NCI-H1417 treated with DMSO at 0.1 percent for 48 hours (cell line): Measurements from ENCODE around the gene C3orf49.

Experiments
- DNase-seq: peaks from one replicate; lab custom pipeline; 2025; lab: John Stamatoyannopoulos, UW

Gene C3orf49

GRCh38 chr3:63886858-63887257 lies 67.8 kb downstream of the C3orf49 start:
- DNase-seq: no peak

GRCh38 chr3:63891518-63891917 lies 72.4 kb downstream of the C3orf49 start:
- no peak for DNase-seq

GRCh38 chr3:63892773-63893352 lies 73.8 kb downstream of the C3orf49 start:
- DNase-seq: no peak

GRCh38 chr3:63895422-63896189 lies 76.5 kb downstream of the C3orf49 start:
- DNase-seq: no peak

GRCh38 chr3:63896332-63897030 lies 77.4 kb downstream of the C3orf49 start:
- DNase-seq: no peak
